Effector memory CD8-positive, alpha-beta T cell (primary cell): ENCODE measurements around the gene ADAM29.
"Not testable (repeated sequence)": the region's sequence is repeated elsewhere in the genome, so short reads cannot be mapped to it uniquely, and the experiment has no call there.

ENCODE experiments used
- ATAC-seq: fragments of 150-1000 bp; cut with Tn5 transposase; replicated peaks from 2 replicates; pipeline ENCODE4 v1.10.0; 2021; ENCODE audit warnings: mild to moderate bottlenecking, moderate library complexity
- DNase-seq, 3 experiments: peaks; one replicate each; pipeline ENCODE4 v3.0.0; 2021
- H3K27ac Mint-ChIP-seq, 2 donors: one replicate each; pipeline ENCODE4 v1.8.0; 2022; ENCODE audit warnings: mild to moderate bottlenecking in 2 of 2, mixed read lengths in 2 of 2, moderate library complexity in 2 of 2
- H3K27me3 Mint-ChIP-seq, 2 donors: one replicate each; pipeline ENCODE4 v1.8.0; 2022; ENCODE audit warnings: mixed read lengths in 2 of 2
- H3K36me3 Mint-ChIP-seq: one replicate; pipeline ENCODE4 v1.8.0; 2022; ENCODE audit warnings: mild to moderate bottlenecking, moderate library complexity, mixed read lengths; ENCODE audit not compliant: insufficient read depth
- H3K4me1 Mint-ChIP-seq, 2 donors: one replicate each; pipeline ENCODE4 v1.8.0; 2022; ENCODE audit warnings: low read depth in 2 of 2, mixed read lengths in 2 of 2
- H3K4me3 Mint-ChIP-seq, 2 donors: one replicate each; pipeline ENCODE4 v1.8.0; 2022; ENCODE audit warnings: mild to moderate bottlenecking in 2 of 2, mixed read lengths in 2 of 2, moderate library complexity in 2 of 2
- H3K9me3 Mint-ChIP-seq, 2 donors: one replicate each; pipeline ENCODE4 v1.8.0; 2022; ENCODE audit warnings: mixed read lengths in 2 of 2
- total RNA-seq, 9 experiments: gene quantifications; one replicate each; lab custom pipeline; 2026; lab: John Stamatoyannopoulos, UW

The ADAM29 gene
- 0 to 1.3 (median 0) reads per million in 9 experiments for total RNA-seq

DNA sequence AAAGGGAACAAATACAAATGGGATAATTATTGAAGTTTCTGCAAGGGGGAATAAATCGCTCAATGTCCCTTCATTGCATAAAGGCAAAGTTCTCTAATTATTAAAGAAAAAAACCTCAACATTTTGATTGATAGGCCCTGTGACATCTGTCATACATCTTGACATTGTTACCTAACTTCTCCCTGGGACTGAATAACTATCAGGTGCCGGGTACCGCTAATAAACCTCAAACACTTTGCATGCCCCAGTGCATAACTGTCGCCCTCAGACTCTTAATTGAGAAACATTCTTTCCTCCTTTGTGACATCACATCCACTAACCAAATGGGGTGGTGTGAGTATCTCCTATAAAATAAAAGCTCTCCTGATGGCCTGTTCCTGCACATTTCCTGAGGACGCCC, at the start of gene ADAM29:
ADAM29 (plus strand) TSS at position 301 of the 400 bp plus-strand sequence. CDS start 57,168 bp downstream, outside the sequence.
- H3K27me3 Mint-ChIP-seq = no peaks in the 10 kb centered on the region
- H3K36me3 Mint-ChIP-seq = no peaks in the 10 kb centered on the region
- H3K27ac Mint-ChIP-seq = no peak within 1 kb of the TSS

DNA sequence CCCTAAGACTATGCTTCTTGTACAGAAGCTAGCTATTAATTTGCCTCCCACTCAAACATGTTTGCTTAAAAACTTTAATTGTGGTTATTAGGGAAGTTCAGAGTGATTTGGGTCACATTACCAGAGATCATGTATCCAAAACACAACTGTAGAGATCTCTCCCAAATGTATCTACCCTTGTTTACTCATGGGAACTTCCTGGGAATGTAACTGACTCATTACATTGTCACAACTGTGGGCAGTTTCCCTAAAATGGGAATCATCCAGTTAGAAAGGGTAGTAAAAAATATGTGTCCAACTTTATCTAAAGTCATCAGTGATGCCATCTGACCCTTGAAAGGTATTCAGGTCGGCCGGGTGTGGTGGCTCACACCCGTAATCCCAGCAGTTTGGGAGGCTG, 48.8 kb upstream of the ADAM29 start:
- no peaks in the 10 kb centered on the region for H3K27me3 Mint-ChIP-seq
- H3K27ac Mint-ChIP-seq = no peak overlapping the region
- H3K36me3 Mint-ChIP-seq = no peaks in the 10 kb centered on the region
- no peak overlapping the region for H3K4me3 Mint-ChIP-seq
- H3K4me1 Mint-ChIP-seq = no peaks in the 10 kb centered on the region
- ATAC-seq = no peak
- H3K9me3 Mint-ChIP-seq = peaks cover 0 to 8% of the 10 kb centered on the region in 2 donors
- no peak for DNase-seq

More for the DNA sequence above, at the start of gene ADAM29:
- ATAC-seq (no peak), DNase-seq (no peak)
- no peaks in the 10 kb centered on the region for H3K4me1 Mint-ChIP-seq
- H3K4me3 Mint-ChIP-seq = no peak within 1 kb of the TSS
- H3K9me3 Mint-ChIP-seq = peaks cover 3 to 7% of the 10 kb centered on the region in 2 donors

DNA sequence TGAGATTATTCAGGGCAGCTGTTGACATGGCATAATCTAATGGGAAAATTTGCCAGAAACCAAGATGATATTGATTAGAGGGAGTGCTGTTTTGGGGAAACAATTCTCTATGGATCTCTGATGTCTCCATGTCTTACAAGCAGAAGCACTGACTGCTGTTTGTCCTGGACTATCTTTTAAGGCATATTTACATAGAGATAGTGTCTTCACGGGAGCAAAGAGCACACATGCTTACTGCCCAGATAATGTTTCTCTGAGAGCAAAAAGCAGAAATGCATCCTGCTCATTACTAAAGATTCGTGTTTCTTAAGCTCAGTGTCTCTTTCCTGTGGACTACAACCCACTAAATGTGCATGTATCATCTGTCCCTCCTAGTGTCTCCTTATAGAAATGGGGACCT, 47.8 kb upstream of the ADAM29 start:
- DNase-seq (no peak), ATAC-seq (no peak)
- no peaks in the 10 kb centered on the region for H3K27me3 Mint-ChIP-seq
- H3K36me3 Mint-ChIP-seq = no peaks in the 10 kb centered on the region
- no peak overlapping the region for H3K27ac Mint-ChIP-seq
- H3K4me3 Mint-ChIP-seq = no peak overlapping the region
- peaks cover 0 to 6% of the 10 kb centered on the region in 2 donors for H3K9me3 Mint-ChIP-seq
- no peaks in the 10 kb centered on the region for H3K4me1 Mint-ChIP-seq

DNA sequence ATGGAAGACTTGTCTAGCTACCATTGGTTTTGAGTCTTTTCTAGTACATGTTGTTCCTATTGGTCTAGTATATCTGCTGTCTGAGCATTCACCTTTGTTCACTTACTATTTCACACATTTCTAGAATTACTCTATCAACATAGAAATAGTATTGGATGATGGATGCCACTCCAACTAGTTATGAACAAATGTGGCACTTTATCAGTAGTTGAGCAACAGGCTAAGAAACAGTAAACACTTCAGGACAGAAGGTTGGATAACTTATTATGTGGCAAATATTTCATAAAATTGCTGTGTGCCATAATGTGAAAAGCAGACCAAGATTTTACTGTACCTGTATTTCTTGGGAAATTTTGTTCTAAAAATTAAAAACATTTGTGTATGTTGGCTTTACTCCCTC, 46.8 kb upstream of the ADAM29 start:
- H3K27me3 Mint-ChIP-seq = no peaks in the 10 kb centered on the region
- H3K4me1 Mint-ChIP-seq = no peaks in the 10 kb centered on the region
- no peak for ATAC-seq
- peaks cover 0 to 8% of the 10 kb centered on the region in 2 donors for H3K9me3 Mint-ChIP-seq
- no peak for DNase-seq
- H3K4me3 Mint-ChIP-seq = no peak overlapping the region
- no peak overlapping the region for H3K27ac Mint-ChIP-seq
- no peaks in the 10 kb centered on the region for H3K36me3 Mint-ChIP-seq

DNA sequence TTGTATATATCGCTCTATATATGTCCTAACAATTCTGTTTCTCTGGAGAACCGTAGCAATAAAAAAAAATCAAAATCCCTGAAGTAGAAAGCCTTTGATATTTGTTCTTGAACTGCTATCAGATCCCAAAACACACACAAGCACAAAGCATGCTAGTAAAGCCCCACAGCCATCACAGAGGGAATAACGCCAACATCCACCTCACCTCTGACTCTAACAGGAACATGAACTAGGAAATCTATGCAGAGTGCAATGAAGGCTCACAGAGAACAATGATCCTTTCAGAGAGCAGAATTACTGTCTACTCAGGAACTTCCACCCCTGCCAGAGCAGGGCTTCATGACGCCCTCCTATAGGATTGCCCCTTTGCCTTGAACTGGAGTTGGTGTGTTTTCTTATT, 45.0 kb upstream of the ADAM29 start:
- H3K27ac Mint-ChIP-seq, H3K4me3 Mint-ChIP-seq, ATAC-seq, DNase-seq, H3K36me3 Mint-ChIP-seq, H3K27me3 Mint-ChIP-seq, H3K4me1 Mint-ChIP-seq: not testable (repeated sequence)
- peaks cover 0 to 11% of the 10 kb centered on the region in 2 donors for H3K9me3 Mint-ChIP-seq

DNA sequence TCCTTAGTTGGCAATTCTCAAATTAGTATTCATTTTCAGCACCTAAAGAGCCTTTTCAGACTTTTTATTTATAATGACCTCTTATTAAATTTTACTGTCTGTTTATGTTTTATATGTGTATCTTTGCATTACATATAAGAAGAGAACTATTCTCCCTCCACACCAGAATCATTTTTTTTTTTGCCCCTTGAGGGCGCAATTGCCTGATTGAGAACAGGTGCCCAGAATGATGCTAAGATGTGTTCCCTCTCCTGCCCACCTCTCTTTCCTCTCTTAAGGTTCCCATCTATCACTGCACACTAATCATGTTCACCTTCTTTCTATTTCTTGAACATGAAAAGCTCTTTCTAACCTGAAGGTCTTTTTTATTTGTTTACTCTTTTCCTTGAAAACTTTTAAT, 44.2 kb upstream of the ADAM29 start:
- H3K36me3 Mint-ChIP-seq = no peaks in the 10 kb centered on the region
- no peaks in the 10 kb centered on the region for H3K4me1 Mint-ChIP-seq
- peaks cover 0 to 10% of the 10 kb centered on the region in 2 donors for H3K9me3 Mint-ChIP-seq
- no peak overlapping the region for H3K4me3 Mint-ChIP-seq
- no peaks in the 10 kb centered on the region for H3K27me3 Mint-ChIP-seq
- no peak for ATAC-seq
- no peak overlapping the region for H3K27ac Mint-ChIP-seq
- DNase-seq = no peak

DNA sequence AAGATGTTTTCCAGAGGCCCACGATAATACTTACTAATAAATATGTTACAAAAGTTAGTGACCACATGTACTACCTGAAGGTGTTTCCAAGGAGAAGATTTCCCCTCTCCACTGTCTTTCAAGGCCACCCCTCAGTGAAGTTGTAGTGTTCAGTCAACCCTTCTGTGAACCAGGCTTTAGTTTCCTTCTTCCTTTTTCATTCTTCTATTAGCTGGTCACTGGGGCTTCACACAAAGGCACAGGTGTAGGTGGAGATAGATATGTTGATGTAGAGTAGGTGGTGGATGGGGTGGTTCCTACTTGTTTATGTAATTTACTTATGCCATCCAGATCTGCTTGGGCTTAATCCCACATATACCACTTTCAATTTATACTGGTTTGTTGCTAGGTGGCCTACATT, 43.3 kb upstream of the ADAM29 start:
- DNase-seq (no peak), ATAC-seq (no peak)
- Mint-ChIP-seq H3K27me3 (no peaks in the 10 kb centered on the region), H3K4me1 (no peaks in the 10 kb centered on the region), H3K36me3 (no peaks in the 10 kb centered on the region), H3K9me3 (peaks cover 0 to 10% of the 10 kb centered on the region in 2 donors), H3K27ac (no peak overlapping the region), H3K4me3 (no peak overlapping the region)

DNA sequence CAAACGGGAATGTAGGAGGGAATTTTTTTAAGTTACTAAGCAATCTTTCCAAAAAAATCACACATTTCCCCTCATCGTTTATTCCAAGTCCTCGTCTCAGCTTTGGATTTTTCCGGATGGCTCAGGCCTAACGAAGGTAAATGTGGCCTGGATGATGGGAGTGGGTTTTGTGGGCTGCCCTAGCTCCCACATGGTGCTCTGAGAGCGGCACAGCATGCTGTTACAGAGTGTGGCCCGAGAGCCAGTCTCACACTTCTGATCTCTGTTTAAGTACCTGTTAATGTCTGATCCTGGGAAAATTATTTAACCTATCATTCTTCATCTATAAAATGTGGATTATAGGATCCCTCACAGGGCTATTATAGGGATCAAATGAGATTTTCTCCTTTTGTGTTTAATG, 38.2 kb upstream of the ADAM29 start:
- no peaks in the 10 kb centered on the region for H3K36me3 Mint-ChIP-seq
- H3K27ac Mint-ChIP-seq = no peak overlapping the region
- peaks cover 0 to 6% of the 10 kb centered on the region in 2 donors for H3K9me3 Mint-ChIP-seq
- DNase-seq (no peak), ATAC-seq (no peak)
- H3K4me3 Mint-ChIP-seq = no peak overlapping the region
- no peaks in the 10 kb centered on the region for H3K27me3 Mint-ChIP-seq
- H3K4me1 Mint-ChIP-seq = no peaks in the 10 kb centered on the region

DNA sequence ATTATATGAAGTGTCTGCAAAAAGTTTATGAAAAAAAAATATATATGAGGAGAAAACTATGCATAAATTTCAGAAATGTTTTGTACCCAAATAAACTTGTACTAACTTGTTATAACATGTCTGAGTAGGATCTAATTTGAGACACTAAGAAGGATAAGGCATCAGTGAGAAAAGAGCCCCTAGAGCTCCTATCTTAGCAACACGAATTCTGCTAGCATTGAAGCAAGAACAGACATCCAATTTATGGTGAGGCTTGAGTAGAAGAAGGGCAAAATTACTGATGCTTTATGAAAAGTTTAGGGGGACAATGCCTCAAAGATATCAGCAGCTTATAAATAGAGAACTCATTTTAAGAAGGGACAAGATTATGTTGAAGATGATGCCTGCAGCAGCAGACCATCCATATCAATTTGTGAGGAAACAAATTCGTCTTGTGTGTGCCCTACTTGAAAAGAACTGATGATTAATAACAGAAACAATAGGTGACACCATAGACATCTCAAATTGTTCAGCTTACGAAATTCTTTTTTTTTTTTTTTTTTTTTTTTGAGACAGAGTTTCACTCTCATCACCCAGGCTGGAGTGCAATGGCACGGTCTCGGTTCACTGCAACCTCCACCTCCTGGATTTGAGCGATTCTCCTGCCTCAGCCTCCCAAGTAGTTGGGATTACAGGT, 35.7 kb upstream of the ADAM29 start:
- Mint-ChIP-seq H3K4me1 (no peaks in the 10 kb centered on the region), H3K9me3 (peaks cover 0 to 5% of the 10 kb centered on the region in 2 donors), H3K4me3 (no peak overlapping the region), H3K36me3 (no peaks in the 10 kb centered on the region), H3K27ac (no peak overlapping the region), H3K27me3 (no peaks in the 10 kb centered on the region)
- DNase-seq (no peak), ATAC-seq (no peak)

DNA sequence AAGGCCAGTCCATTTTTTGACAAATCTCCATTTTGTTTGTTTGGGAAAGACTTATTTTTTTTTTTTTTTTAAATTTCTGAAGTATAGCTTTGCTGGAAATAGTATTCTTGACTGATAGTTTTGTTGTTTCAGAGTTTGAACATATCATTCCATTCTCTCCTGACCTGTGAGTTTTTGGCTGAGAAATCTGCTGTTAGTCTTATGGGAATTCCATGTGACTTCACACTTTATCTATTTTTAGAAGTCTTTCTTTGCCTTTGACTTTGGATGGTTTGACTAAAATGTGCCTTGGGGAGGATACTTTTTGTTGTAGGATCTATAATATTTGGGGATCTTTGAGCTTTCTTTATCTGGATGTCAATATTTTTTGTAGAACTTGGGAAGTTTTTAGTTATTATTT, 10.7 kb upstream of the ADAM29 start:
- peaks cover 14% of the 10 kb centered on the region in 2 donors for H3K9me3 Mint-ChIP-seq

DNA sequence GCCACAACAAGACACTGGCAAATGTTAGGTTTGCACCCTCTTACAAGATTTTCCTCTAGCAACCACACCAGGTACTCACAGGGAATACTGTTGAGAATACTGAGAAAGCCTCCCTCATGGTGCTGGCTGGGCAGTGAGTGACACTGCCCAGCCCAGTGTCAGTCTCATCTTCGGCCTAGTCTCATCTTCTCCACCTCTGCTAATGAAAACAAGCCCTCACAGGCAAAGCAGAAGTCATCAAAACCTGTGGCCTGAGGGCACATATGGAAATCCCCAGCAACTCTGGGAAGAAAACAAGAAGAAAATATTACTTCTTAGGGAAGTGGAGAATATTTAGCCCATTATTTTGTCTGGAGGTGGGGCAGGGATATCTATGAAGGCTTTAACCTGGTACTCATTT, 7.9 kb upstream of the ADAM29 start:
- Mint-ChIP-seq H3K4me3 (no peak overlapping the region), H3K9me3 (peaks cover 7 to 9% of the 10 kb centered on the region in 2 donors), H3K27me3 (no peaks in the 10 kb centered on the region), H3K36me3 (no peaks in the 10 kb centered on the region), H3K27ac (no peak overlapping the region), H3K4me1 (no peaks in the 10 kb centered on the region)
- DNase-seq = no peak
- ATAC-seq = no peak

More for the DNA sequence above, 10.7 kb upstream of the ADAM29 start:
- Mint-ChIP-seq H3K4me3 (no peak overlapping the region), H3K27ac (no peak overlapping the region), H3K27me3 (no peaks in the 10 kb centered on the region), H3K4me1 (no peaks in the 10 kb centered on the region), H3K36me3 (no peaks in the 10 kb centered on the region)
- ATAC-seq = no peak
- DNase-seq = no peak

DNA sequence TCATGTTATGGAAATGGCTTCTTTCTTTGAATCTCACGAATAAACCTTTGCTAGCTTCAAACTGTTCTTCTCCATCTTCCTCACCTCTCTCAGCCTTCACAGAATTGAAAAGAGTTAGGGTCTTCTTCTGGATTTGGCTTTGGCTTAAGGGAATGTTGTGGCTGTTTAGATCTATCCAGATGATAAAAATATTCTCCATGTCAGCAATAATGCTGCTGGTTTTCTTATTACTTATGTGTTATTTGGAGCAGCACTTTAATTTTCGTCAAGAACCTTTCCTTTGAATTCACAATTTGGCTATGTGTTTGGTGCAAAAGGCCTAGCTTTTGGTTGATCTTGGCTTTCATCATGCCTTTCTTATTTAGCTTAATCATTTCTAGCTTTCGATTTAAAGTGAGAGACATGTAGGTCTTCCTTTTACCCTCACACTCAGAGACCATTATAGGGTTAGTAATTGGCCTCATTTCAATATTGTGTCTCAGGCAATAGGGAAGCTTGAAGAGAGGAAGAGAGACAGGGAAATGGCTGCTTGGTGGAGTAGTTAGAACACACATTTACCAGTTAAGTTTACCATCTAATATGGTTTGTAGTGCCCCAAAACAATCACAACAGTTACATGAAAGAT, 5.1 kb upstream of the ADAM29 start:
- Mint-ChIP-seq H3K27ac (no peak overlapping the region), H3K4me3 (no peak overlapping the region), H3K27me3 (no peaks in the 10 kb centered on the region), H3K4me1 (no peaks in the 10 kb centered on the region), H3K36me3 (no peaks in the 10 kb centered on the region), H3K9me3 (peaks cover 7 to 9% of the 10 kb centered on the region in 2 donors)
- ATAC-seq = no peak
- DNase-seq = no peak

DNA sequence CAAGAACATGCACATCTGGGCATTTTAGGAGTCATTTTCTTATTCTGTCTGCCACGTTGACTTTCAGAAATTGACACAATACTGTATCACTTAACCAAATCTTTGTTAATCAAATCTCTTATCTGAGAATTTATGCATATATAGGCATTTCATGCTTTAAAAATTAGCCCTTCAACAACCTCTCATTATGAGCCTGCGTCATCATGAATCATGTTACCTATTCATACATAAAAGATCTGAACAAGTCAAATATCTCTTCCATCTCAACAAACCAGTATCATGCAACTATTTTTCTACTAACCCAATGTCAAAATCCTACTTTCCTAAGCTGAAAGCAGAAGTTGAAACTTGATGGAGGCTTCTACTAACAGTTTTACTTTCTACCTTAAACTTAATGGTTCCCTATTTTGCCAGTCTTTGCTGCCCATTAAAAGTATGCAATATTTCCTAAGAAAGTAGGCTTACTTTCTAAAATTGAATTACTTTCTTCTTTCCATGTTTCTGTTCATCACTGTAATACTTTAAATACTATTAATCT, 1.8 kb downstream of the ADAM29 start:
- no peak for ATAC-seq
- peaks cover 5 to 7% of the 10 kb centered on the region in 2 donors for H3K9me3 Mint-ChIP-seq
- no peaks in the 10 kb centered on the region for H3K4me1 Mint-ChIP-seq

DNA sequence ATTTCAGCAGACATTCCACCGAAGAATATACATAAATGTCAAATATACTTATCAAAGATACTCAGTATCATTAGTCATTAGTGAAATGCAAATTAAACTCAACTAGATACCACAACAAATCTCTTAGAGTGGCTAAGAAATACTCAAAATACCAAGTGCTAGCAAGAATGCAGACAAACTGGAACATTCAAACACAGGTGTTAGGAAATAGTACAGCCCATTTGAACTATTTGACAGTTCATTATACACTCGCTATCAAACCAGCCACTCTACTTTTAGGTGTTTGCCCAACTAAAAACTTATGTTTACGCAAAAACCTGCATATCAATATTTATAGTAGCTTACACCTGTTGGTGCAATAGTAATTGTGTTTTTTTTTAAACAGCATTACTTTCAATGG, 8.8 kb downstream of the ADAM29 start:
- Mint-ChIP-seq H3K4me3 (no peak overlapping the region), H3K27ac (no peak overlapping the region), H3K9me3 (peaks cover 0 to 5% of the 10 kb centered on the region in 2 donors), H3K27me3 (no peaks in the 10 kb centered on the region), H3K36me3 (no peaks in the 10 kb centered on the region), H3K4me1 (no peaks in the 10 kb centered on the region)
- ATAC-seq = no peak
- no peak for DNase-seq

More for the DNA sequence above, 1.8 kb downstream of the ADAM29 start:
- H3K4me3 Mint-ChIP-seq = no peak overlapping the region
- DNase-seq = no peak
- no peaks in the 10 kb centered on the region for H3K36me3 Mint-ChIP-seq
- H3K27me3 Mint-ChIP-seq = no peaks in the 10 kb centered on the region
- H3K27ac Mint-ChIP-seq = no peak overlapping the region
